ENCODE measurements around the gene EXOC1. TPM values are rescaled to one million over a fixed set of nuclear protein-coding genes. Genes with fewer than 3 reads are reported as not detected.
A peak's percentile ranks its signal among the peaks of the same experiment; 100 is the strongest.

The EXOC1 gene
- total and polyA plus RNA-seq, 2 experiments from 2014 or later = 13.4 to 22.2 TPM

DNA sequence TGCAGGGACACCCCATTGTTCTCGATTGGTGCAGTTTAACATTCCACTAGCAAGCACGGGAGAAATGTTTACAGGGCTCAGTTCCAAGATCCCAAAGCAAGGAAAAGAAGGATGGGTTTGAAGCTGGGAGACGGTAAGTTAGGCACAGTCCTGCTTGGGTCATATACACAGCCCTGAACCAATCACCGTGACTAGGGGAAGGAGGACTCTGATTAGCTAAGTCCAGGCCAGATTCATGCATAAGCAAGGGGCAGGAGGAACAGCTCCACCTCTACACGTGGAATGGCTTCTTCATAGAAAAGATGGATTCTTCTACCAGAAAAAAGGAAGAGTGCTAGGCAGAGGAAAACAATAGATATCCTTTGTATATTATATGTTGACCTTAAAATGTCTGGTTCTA lies 44.8 kb upstream of the EXOC1 start:
- no peaks in the 10 kb centered on the region for H3K36me3 ChIP-seq (ENCODE audit: insufficient read depth)
- Mint-ChIP-seq H3K4me1 (peaks cover 3% of the 10 kb centered on the region; the same call in 1 of the 3 replicates), H3K9me3 (no peaks in the 10 kb centered on the region; the same call in 2 of the 3 replicates), H3K27me3 (ENCODE audit: insufficient read depth, low read depth, poor library complexity) (no peaks in the 10 kb centered on the region), H3K4me3 (no peak overlapping the region), H3K27ac (no peak overlapping the region), H3K36me3 (ENCODE audit: low read depth) (no peaks in the 10 kb centered on the region)
- H2AFZ ChIP-seq = peak overlapping the region; percentile 38; the same call in 1 of the 2 replicates
- DNase-seq (ENCODE audit: low spot score) (no peak), ATAC-seq (no peak)
- H3K27ac ChIP-seq (ENCODE audit: low read depth) = no peak overlapping the region
- H3K4me1 ChIP-seq (ENCODE audit: insufficient read depth) = no peaks in the 10 kb centered on the region
- no peak overlapping the region for H3K4me3 ChIP-seq
- no peaks in the 10 kb centered on the region for H3K79me2 ChIP-seq (replicated peaks; ENCODE audit: insufficient read depth)
- peaks cover 4% of the 10 kb centered on the region; the same call in 1 of the 2 replicates for H3K9me2 ChIP-seq (ENCODE audit: insufficient read depth)
- TF ChIP-seq, protein P1, sequence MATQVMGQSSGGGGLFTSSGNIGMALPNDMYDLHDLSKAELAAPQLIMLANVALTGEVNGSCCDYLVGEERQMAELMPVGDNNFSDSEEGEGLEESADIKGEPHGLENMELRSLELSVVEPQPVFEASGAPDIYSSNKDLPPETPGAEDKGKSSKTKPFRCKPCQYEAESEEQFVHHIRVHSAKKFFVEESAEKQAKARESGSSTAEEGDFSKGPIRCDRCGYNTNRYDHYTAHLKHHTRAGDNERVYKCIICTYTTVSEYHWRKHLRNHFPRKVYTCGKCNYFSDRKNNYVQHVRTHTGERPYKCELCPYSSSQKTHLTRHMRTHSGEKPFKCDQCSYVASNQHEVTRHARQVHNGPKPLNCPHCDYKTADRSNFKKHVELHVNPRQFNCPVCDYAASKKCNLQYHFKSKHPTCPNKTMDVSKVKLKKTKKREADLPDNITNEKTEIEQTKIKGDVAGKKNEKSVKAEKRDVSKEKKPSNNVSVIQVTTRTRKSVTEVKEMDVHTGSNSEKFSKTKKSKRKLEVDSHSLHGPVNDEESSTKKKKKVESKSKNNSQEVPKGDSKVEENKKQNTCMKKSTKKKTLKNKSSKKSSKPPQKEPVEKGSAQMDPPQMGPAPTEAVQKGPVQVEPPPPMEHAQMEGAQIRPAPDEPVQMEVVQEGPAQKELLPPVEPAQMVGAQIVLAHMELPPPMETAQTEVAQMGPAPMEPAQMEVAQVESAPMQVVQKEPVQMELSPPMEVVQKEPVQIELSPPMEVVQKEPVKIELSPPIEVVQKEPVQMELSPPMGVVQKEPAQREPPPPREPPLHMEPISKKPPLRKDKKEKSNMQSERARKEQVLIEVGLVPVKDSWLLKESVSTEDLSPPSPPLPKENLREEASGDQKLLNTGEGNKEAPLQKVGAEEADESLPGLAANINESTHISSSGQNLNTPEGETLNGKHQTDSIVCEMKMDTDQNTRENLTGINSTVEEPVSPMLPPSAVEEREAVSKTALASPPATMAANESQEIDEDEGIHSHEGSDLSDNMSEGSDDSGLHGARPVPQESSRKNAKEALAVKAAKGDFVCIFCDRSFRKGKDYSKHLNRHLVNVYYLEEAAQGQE (IDR thresholded peaks at IDR 0.05; ENCODE audit: unreplicated experiment) = no peak
- TF ChIP-seq JUNB (IDR thresholded peaks at IDR 0.05; ENCODE audit: unreplicated experiment) (no peak), EZH2 (IDR thresholded peaks at IDR 0.05; ENCODE audit: low read depth, unreplicated experiment) (no peak), ZNF114 (CRISPR knock-in tag; IDR thresholded peaks at IDR 0.05) (no peak), ZNF331 (CRISPR knock-in tag; IDR thresholded peaks at IDR 0.05; ENCODE audit: low read depth) (no peak)
- TF ChIP-seq, protein P2, sequence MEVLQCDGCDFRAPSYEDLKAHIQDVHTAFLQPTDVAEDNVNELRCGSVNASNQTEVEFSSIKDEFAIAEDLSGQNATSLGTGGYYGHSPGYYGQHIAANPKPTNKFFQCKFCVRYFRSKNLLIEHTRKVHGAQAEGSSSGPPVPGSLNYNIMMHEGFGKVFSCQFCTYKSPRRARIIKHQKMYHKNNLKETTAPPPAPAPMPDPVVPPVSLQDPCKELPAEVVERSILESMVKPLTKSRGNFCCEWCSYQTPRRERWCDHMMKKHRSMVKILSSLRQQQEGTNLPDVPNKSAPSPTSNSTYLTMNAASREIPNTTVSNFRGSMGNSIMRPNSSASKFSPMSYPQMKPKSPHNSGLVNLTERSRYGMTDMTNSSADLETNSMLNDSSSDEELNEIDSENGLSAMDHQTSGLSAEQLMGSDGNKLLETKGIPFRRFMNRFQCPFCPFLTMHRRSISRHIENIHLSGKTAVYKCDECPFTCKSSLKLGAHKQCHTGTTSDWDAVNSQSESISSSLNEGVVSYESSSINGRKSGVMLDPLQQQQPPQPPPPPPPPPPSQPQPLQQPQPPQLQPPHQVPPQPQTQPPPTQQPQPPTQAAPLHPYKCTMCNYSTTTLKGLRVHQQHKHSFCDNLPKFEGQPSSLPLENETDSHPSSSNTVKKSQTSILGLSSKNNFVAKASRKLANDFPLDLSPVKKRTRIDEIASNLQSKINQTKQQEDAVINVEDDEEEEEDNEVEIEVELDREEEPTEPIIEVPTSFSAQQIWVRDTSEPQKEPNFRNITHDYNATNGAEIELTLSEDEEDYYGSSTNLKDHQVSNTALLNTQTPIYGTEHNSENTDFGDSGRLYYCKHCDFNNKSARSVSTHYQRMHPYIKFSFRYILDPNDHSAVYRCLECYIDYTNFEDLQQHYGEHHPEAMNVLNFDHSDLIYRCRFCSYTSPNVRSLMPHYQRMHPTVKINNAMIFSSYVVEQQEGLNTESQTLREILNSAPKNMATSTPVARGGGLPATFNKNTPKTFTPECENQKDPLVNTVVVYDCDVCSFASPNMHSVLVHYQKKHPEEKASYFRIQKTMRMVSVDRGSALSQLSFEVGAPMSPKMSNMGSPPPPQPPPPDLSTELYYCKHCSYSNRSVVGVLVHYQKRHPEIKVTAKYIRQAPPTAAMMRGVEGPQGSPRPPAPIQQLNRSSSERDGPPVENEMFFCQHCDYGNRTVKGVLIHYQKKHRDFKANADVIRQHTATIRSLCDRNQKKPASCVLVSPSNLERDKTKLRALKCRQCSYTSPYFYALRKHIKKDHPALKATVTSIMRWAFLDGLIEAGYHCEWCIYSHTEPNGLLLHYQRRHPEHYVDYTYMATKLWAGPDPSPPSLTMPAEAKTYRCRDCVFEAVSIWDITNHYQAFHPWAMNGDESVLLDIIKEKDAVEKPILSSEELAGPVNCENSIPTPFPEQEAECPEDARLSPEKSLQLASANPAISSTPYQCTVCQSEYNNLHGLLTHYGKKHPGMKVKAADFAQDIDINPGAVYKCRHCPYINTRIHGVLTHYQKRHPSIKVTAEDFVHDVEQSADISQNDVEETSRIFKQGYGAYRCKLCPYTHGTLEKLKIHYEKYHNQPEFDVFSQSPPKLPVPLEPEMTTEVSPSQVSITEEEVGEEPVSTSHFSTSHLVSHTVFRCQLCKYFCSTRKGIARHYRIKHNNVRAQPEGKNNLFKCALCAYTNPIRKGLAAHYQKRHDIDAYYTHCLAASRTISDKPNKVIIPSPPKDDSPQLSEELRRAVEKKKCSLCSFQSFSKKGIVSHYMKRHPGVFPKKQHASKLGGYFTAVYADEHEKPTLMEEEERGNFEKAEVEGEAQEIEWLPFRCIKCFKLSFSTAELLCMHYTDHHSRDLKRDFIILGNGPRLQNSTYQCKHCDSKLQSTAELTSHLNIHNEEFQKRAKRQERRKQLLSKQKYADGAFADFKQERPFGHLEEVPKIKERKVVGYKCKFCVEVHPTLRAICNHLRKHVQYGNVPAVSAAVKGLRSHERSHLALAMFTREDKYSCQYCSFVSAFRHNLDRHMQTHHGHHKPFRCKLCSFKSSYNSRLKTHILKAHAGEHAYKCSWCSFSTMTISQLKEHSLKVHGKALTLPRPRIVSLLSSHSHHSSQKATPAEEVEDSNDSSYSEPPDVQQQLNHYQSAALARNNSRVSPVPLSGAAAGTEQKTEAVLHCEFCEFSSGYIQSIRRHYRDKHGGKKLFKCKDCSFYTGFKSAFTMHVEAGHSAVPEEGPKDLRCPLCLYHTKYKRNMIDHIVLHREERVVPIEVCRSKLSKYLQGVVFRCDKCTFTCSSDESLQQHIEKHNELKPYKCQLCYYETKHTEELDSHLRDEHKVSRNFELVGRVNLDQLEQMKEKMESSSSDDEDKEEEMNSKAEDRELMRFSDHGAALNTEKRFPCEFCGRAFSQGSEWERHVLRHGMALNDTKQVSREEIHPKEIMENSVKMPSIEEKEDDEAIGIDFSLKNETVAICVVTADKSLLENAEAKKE (CRISPR knock-in tag; IDR thresholded peaks at IDR 0.05) = no peak
- H3K4me2 ChIP-seq = no peak overlapping the region
- no peaks in the 10 kb centered on the region for H3F3A ChIP-seq (replicated peaks; ENCODE audit: low read depth)
- no peaks in the 10 kb centered on the region for H3K27me3 ChIP-seq (ENCODE audit: insufficient read depth)
- H4K20me1 ChIP-seq (replicated peaks; ENCODE audit: insufficient read depth) = no peaks in the 10 kb centered on the region
